GM19455 (cell line): Measurements from ENCODE around the gene KAT8.

Experiments used
- ATAC-seq: cut with Tn5 transposase; IDR thresholded peaks from one replicate; pipeline ENCODE4 v1.9.1; 2021; ENCODE audit not compliant: unreplicated experiment

KAT8 gene

DNA sequence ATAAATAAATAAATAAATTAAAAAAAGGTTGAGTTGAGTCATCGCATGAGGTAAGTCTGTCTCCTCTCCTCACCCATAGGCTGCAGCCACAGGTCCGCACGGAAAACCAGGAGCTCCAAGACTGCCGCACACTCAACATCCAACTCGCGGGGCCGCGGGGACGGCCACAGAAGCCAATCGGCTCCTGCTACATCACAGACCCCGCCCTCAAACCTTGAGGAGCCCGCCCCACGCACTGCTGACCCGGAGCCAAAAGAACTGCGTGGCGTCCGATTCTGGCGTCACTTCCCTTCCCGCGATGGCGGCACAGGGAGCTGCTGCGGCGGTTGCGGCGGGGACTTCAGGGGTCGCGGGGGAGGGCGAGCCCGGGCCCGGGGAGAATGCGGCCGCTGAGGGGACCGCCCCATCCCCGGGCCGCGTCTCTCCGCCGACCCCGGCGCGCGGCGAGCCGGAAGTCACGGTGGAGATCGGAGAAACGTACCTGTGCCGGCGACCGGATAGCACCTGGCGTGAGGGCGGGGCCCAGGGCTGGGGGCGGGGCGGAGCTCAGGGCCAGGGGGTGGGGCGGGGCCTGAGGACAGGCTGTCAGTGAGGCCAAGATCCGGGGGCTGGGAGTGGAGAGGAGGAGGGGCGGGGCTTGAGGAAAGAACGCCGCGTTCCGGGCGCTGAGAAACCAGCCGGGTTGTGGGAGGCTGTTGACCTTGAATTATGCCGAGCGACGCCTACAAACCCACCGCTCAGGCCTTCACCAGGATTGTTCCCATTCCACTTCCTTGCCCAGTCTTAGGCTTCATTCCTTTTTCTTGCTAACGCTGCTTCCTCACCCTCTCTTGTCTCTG lies at the start of gene KAT8:
TSS of gene KAT8 (plus strand) at position 281 of the 839 bp plus-strand sequence. CDS start at position 299, 18 bp downstream.
- ATAC-seq = peak; percentile 89

DNA sequence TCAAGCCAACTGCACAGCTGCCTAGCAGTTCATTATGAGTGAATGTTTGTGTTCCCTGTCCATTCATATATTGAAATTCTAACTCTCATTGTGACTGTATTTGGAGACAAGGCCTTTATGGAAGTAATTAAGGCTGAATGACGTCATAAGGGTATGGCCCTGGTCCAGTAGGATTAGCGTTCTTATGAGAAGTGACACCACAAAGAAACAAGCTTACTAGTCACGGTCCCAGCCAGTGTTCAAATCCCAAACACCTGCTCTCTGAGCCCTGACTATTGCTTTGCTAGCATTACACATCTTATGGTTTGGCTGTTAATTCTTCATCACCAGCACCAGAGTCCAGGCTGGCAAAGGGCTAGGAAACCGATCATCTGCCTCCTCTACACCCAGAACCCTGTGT lies 45.6 kb upstream of the KAT8 start:
- ATAC-seq = no peak

DNA sequence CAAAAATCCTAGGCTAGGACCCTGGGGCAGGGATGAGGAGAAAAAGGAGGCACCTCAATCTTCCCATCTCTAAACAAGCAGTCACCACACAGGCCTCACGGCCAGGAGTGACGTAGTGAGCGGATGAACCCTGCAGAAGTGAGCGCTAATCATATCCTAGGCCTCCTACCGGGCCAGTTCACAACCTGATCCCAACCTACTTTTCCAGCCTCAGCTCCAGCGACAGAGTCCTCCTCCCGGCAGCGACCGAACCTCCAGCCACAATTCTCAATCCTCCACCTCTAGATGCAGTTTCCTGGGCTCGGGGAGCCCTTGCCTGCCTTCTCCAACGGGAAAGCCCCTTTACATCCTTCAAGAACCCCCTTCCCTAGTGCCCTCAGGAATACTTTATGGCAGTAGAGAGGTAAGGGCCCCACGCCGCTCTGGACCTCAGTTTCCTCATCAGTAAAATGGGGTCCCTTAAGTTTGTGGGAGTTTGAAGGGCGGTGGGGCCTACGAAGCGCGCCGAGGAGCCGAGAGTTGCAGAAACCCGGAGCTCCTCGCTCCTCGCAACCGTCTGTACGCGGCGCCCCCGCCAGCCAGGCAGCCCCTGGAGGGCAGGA lies 44.8 kb upstream of the KAT8 start:
- ATAC-seq = peak; percentile 2

DNA sequence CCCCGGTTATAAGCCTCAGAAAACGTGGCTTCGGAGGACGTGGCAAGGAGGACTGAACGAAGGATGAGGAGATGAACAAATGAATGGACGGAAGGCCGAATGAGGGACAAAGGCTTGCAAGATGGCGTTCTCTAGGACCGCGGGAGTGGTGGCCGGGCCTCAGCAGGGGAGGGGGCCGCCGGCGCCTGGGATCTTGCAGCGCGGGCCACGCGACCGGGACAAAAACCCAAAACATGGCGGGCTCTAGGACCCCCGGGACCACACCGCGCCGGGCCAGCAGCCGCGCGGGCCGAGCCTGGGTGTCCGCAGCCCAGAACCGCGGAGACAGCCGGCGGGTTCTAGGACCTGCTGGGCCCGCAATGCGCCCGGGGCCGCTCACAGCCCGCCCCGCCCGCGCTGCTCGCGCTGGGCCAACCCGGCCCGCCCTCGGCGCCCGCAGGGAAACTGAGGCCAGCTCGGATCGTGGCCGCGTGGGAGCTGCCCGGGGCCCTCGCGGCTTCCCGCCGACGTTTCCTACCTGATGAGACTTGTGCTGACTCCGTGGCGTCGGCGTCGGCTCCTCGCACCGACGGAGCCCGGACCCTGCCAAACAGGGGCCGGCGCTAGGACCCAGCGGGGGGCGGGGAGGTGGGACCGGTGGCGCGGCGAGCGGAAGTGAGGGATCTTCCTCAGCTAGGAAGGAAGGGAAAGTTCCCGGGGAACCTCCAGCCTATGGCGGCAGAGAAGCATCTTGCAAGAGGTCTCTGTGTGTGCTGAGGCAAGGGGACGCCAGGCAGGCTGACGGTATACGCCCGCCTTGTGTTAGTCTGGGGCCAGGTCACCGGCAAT lies 44.1 kb upstream of the KAT8 start:
- ATAC-seq = peak; percentile 56

DNA sequence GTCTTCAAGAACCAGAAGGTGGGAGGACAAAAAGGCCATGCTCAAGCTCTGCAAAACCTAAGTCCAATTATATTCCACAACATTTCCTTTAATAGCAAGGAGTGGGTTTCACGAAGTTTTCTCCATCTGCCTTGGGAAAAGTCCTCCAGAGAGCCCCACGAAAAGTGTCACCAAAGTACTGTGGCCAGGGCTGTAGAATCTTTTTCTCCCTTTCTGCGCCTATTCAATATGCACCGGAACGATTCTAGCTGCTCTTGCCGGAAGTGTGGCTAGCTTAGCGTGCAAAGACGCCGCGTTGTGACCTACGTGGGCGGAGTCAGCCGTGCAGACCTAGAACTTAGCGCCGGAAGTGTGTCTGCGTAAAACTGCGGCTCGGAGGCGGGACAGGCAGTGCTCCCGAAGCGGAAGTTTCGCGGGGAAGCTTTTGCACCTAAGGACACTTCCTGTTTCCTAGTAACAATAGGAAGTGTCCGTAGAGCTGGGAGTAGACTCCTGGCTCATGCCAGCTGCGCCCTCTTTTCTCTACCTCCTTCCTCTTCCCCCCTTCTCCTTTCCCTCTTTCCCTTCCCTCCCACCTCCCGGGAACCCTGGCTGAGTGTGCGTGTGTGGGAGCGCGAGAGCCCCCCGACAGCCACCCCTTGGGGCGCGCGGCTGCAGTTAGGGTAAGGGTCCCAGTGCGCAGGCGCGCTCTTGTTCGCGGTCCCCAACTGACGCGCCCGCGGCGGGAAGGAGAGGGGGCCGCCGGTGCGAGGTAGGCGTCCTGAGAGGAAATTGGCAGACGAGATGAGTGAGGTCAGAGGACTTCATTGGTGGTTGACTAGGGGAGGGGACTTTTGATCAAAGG lies 43.3 kb upstream of the KAT8 start, which contains the start of the genes ZNF646 and ZNF668:
TSS of gene ZNF646 (plus strand) at position 453 of the 844 bp plus-strand sequence. CDS start 1,903 bp downstream, outside the sequence.
TSS of gene ZNF668 (minus strand) at position 271 of the 844 bp plus-strand sequence. CDS start 9,781 bp downstream, outside the sequence.
- peak; percentile 60 for ATAC-seq

DNA sequence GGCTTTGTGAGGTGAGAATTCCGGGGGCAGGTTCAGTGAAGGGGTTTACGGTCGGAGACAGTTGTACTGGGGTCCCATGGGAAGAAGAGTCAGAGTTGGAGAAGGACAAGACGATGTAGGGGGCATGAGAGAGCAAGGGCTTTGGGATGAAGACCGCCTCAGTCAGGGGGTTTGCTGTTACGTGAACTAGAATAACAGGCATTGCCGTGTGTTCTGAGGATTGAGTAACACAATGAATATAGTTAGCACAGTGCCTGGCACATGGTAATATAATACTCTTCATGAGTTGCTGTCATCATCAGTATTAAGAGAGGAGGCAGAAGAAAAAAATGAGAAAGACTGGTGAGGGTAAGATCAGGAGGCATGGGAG lies 42.7 kb upstream of the KAT8 start:
- no peak for ATAC-seq

DNA sequence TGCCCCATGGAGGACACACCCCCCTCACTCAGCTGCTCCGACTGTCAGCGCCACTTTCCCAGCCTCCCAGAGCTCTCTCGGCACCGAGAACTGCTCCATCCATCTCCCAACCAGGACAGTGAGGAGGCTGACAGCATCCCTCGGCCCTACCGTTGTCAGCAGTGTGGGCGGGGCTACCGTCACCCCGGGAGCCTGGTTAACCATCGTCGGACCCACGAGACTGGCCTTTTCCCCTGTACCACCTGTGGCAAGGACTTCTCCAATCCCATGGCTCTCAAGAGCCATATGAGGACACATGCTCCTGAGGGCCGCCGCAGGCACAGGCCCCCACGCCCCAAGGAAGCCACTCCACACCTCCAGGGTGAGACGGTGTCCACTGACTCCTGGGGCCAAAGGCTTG lies 41.1 kb upstream of the KAT8 start:
- no peak for ATAC-seq

DNA sequence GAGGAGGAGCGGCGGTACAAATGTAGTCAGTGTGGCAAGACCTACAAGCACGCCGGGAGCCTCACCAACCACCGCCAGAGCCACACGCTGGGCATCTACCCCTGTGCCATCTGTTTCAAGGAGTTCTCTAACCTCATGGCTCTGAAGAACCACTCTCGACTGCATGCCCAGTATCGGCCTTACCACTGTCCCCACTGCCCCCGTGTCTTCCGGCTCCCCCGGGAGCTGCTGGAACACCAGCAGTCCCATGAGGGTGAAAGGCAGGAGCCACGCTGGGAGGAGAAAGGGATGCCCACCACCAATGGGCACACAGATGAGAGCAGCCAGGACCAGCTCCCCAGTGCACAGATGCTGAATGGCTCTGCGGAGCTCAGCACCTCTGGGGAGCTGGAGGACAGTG lies 40.4 kb upstream of the KAT8 start:
- ATAC-seq = no peak

DNA sequence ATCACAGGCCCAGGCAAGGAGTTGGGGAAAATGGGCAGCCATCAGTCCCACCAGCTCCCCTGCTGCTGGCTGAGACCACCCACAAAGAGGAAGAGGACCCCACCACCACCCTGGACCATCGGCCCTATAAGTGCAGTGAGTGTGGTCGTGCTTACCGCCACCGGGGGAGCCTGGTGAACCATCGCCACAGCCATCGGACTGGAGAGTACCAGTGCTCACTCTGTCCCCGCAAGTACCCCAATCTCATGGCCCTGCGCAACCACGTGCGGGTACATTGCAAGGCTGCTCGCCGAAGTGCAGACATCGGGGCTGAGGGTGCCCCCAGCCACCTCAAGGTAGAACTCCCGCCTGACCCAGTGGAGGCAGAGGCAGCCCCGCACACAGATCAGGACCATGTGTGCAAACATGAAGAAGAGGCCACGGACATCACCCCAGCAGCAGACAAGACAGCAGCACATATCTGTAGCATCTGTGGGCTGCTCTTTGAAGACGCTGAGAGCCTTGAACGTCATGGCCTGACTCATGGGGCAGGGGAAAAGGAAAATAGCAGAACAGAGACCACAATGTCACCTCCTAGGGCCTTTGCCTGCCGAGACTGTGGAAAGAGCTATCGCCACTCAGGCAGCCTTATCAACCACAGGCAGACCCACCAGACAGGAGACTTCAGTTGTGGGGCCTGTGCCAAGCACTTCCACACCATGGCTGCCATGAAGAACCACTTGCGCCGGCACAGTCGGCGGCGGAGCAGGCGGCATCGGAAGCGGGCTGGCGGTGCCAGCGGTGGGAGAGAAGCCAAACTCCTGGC lies 39.7 kb upstream of the KAT8 start:
- ATAC-seq = no peak

DNA sequence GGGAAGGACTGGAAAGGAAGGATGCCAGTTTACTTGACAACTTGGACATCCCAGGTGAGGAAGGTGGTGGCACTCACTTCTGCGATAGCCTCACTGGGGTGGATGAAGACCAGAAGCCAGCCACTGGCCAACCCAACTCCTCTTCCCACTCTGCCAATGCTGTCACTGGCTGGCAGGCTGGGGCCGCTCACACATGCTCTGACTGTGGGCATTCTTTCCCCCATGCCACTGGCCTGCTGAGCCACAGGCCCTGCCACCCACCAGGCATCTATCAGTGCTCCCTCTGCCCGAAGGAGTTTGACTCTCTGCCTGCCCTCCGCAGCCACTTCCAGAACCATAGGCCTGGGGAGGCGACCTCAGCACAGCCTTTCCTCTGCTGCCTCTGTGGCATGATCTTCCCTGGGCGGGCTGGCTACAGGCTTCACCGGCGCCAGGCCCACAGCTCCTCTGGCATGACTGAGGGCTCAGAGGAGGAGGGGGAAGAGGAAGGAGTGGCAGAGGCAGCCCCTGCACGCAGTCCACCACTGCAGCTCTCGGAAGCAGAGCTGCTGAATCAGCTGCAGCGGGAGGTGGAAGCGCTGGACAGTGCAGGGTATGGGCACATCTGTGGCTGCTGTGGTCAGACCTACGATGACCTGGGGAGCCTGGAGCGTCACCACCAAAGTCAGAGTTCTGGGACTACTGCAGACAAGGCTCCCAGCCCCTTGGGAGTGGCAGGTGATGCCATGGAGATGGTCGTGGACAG lies 38.7 kb upstream of the KAT8 start:
- ATAC-seq = no peak

DNA sequence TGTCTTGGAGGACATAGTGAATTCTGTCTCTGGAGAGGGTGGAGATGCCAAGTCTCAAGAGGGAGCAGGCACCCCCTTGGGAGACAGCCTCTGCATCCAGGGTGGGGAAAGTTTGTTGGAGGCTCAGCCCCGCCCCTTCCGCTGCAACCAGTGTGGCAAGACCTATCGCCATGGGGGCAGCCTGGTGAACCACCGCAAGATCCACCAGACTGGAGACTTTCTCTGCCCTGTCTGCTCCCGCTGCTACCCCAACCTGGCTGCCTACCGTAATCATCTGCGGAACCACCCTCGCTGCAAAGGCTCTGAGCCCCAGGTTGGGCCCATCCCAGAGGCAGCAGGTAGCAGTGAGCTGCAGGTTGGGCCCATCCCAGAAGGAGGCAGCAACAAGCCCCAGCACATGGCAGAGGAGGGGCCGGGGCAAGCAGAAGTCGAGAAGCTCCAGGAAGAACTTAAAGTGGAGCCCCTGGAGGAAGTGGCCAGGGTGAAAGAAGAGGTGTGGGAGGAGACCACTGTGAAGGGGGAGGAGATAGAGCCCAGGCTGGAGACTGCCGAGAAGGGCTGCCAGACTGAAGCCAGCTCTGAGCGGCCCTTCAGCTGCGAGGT lies 38.0 kb upstream of the KAT8 start:
- no peak for ATAC-seq

DNA sequence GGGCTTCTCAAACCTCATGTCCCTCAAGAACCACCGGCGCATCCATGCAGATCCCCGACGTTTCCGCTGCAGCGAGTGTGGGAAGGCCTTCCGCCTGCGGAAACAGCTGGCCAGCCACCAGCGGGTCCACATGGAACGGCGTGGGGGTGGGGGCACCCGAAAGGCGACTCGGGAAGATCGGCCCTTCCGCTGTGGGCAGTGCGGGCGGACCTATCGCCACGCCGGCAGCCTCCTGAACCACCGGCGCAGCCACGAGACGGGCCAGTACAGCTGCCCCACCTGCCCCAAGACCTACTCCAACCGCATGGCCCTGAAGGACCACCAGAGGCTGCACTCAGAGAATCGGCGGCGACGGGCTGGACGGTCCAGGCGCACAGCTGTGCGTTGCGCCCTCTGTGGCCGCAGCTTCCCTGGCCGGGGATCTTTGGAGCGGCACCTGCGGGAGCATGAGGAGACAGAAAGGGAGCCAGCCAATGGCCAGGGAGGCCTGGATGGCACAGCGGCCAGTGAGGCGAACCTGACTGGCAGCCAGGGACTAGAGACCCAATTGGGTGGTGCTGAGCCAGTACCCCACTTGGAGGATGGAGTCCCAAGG lies 37.3 kb upstream of the KAT8 start:
- no peak for ATAC-seq

DNA sequence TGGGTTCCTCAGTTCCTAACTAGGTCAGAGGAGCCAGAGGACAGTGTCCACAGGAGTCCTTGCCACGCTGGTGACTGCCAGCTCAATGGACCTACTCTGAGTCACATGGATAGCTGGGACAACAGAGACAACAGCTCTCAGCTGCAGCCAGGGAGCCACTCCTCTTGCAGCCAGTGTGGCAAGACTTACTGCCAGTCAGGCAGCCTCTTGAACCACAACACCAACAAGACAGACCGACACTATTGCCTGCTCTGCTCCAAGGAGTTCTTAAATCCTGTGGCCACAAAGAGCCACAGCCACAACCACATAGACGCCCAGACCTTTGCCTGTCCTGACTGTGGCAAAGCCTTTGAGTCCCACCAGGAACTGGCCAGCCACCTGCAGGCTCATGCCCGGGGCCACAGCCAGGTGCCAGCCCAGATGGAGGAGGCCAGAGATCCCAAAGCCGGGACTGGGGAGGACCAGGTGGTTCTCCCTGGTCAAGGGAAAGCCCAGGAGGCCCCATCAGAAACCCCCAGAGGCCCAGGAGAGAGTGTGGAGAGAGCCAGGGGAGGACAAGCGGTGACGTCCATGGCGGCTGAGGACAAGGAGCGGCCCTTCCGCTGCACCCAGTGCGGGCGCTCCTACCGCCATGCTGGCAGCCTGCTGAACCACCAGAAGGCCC lies 36.6 kb upstream of the KAT8 start:
- no peak for ATAC-seq

DNA sequence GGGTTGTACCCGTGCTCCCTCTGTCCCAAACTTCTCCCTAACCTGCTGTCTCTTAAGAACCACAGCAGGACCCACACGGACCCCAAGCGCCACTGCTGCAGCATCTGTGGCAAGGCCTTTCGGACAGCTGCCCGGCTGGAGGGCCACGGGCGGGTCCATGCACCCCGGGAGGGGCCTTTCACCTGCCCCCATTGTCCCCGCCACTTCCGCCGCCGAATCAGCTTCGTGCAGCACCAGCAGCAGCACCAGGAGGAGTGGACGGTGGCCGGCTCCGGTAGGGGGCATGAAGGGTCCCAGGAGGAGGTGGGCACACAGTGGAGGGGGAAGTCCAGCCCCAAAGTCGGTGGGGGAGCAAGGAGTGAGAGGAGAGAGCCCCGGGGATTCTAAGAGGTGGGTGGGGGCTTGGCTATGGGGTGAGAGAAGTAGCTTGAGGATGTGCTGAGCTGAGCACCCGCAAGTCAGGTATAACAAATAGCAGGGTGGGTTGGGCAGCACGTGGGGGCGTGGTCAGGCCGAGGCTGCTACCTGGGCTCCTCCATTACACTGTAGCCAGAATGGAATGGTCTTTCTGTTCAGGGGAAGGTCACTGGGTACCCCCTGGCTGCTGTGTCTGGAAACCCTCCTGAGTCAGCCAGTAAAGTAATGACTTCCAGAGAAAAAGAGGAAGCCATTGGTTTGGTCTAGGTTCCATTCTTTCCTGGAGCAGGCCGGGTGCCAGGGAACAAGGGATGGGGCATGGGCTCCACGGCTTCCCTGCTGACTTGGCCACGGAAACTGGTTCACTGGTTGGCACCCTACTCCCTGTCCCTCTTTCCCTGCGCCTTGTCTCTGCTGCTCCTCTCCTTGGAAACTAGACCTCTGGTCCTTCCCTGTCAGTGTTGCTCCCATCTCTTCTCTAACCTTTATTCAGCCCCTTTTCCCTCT lies 35.8 kb upstream of the KAT8 start:
- ATAC-seq = no peak

DNA sequence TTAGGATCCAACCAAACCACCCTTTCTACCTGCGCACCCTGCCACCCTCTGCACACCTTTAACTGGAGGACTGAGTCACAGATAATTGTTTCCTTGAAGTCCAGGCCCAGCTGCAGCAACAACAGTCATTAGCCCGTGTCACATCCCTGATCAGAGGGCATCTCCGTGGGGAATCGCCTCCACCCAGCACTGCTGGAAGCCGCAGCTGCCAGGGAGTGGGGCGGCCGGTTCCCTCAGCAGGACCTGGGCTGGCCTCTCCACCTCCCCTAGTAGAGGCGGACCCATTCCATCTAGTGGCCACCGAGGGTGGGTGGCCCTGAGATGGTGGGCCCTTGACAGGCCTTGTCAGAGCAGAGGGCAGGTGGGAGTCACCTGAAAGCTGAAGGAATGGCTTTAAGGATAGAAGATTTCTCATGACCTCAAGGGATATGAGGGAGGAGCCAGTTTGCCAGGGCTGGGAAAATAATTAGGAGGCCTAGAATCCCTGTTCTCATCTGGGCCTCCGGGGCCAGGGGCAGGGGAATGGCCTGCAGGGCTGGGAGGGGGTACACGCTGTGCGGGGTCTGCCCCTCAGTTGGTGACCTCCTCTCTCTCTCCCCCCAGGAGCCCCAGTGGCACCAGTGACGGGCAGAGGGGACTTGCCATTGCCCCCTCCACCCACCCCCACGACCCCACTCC lies 35.0 kb upstream of the KAT8 start:
- no peak for ATAC-seq

DNA sequence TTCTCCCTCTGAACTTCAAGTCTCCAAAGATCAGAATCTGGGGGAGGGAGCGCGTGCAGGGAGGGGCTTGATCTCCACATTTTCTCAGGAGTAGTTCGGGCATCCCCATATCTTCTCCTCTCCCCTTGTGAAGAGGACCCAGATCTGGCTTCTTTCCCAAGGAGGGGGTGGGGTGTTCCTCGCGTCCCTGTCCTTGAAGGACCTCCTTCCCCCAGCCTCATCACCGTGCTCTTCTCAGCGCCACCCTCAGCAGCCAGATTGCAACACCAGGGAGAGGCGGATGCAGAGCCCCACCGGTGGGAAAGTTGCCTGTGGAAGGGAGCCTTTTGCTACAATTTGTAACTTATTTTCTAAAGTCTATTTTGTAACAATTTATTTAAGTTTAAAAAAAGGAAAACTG lies 34.4 kb upstream of the KAT8 start:
- ATAC-seq = no peak
